Keratinocyte (primary cell): Measurements from ENCODE around the gene CSNK1D. TPM values are rescaled to one million over a fixed set of nuclear protein-coding genes. Genes with fewer than 3 reads are reported as not detected.

Experiments used
- DNase-seq: peaks from one replicate; pipeline ENCODE4 v3.0.0-alpha.2; 2011; ENCODE audit warnings: low read depth, missing footprints, low spot score
- FAIRE-seq: peaks from 2 replicates; lab custom pipeline; 2011; peaks lifted over from hg19 to GRCh38; lab: Jason Lieb, UNC
- H2AFZ ChIP-seq: 2 replicates; pipeline ENCODE4 v1.6.0; 2012; ENCODE audit warnings: low read length, control low read depth, inconsistent platforms; ENCODE audit not compliant: control insufficient read depth
- H3K27ac ChIP-seq: 2 replicates; pipeline ENCODE4 v1.5.1; 2011; ENCODE audit warnings: low read length; ENCODE audit not compliant: control insufficient read depth, insufficient read depth
- H3K27me3 ChIP-seq: 3 replicates; pipeline ENCODE4 v1.6.0; 2011; ENCODE audit warnings: low read length; ENCODE audit not compliant: control insufficient read depth, insufficient read depth; ENCODE audit errors: extremely low read depth
- H3K36me3 ChIP-seq, 2 experiments: 2 replicates in 1 of 2; 3 replicates in 1 of 2; pipeline ENCODE4 v1.5.1; 2011; ENCODE audit warnings: low read length in 2 of 2, mild to moderate bottlenecking in 1 of 2; ENCODE audit not compliant: control insufficient read depth in 2 of 2, insufficient read depth in 2 of 2; ENCODE audit errors: extremely low read depth in 1 of 2
- H3K4me1 ChIP-seq: 3 replicates; pipeline ENCODE4 v1.5.1; 2011; ENCODE audit warnings: low read length; ENCODE audit not compliant: control insufficient read depth, insufficient read depth; ENCODE audit errors: extremely low read depth
- H3K4me2 ChIP-seq: 3 replicates; pipeline ENCODE4 v1.6.0; 2011; ENCODE audit warnings: low read depth, low read length; ENCODE audit not compliant: control insufficient read depth, insufficient read depth; ENCODE audit errors: extremely low read depth
- H3K4me3 ChIP-seq, 3 experiments: fragments of 200-600 bp in 1 of 3; sonication (generic) in 1 of 3; 2 replicates in 2 of 3; 3 replicates in 1 of 3; pipeline ENCODE4 v1.5.1; 2011 to 2016; ENCODE audit warnings: low read length in 3 of 3, mild to moderate bottlenecking in 3 of 3, control low read depth in 2 of 3, inconsistent platforms in 1 of 3, low read depth in 1 of 3, mixed read lengths in 1 of 3, mixed run types in 1 of 3, moderate library complexity in 1 of 3; ENCODE audit not compliant: control insufficient read depth in 2 of 3, insufficient read depth in 2 of 3; ENCODE audit errors: extremely low read depth in 1 of 3
- H3K79me2 ChIP-seq: 2 replicates; pipeline ENCODE4 v1.6.0; 2012; ENCODE audit warnings: low read length; ENCODE audit not compliant: control insufficient read depth, insufficient read depth
- H3K9ac ChIP-seq: 3 replicates; pipeline ENCODE4 v1.6.0; 2011; ENCODE audit warnings: low read length; ENCODE audit not compliant: control insufficient read depth, insufficient read depth; ENCODE audit errors: extremely low read depth
- H3K9me1 ChIP-seq: 3 replicates; pipeline ENCODE4 v1.6.0; 2011; ENCODE audit warnings: low read length; ENCODE audit not compliant: control insufficient read depth, insufficient read depth; ENCODE audit errors: extremely low read depth
- H3K9me3 ChIP-seq: 2 replicates; pipeline ENCODE4 v1.5.1; 2012; ENCODE audit warnings: low read depth, low read length; ENCODE audit not compliant: control insufficient read depth
- H4K20me1 ChIP-seq: 3 replicates; pipeline ENCODE4 v1.6.0; 2011; ENCODE audit warnings: low read length; ENCODE audit not compliant: control insufficient read depth, insufficient read depth; ENCODE audit errors: extremely low read depth
- CTCF ChIP-seq, 3 experiments: IDR thresholded peaks in 1 of 3; conservative IDR thresholded peaks in 1 of 3; optimal IDR thresholded peaks in 1 of 3; 2 replicates in 2 of 3; 3 replicates in 1 of 3; pipeline versions ENCODE3 to v1.5.1; 2011; ENCODE audit warnings: low read length in 3 of 3, mild to moderate bottlenecking in 3 of 3, moderate library complexity in 2 of 3, control low read depth in 1 of 3, inconsistent platforms in 1 of 3; ENCODE audit not compliant: insufficient read depth in 2 of 3; ENCODE audit errors: extremely low read depth in 1 of 3
- EZH2 ChIP-seq: IDR thresholded peaks from one replicate; pipeline ENCODE4 v1.6.1; 2012; ENCODE audit warnings: inconsistent platforms, mild to moderate bottlenecking, low read length, moderate library complexity
- dilution Hi-C: fragments of 300-500 bp; cut with MboI; formaldehyde crosslinking; loops from one replicate; pipeline ENCODE4 v1.7.0; 2020; ENCODE audit warnings: low sequenced_read_pairs; ENCODE audit not compliant: extremely low pct_ligation_motif_present
- polyA plus RNA-seq, 5 experiments: library from polyadenylated mRNA; depleted of rRNA in 3 of 5; stranded (reverse) in 3 of 5; stranded (forward) in 1 of 5; unstranded in 1 of 5; fragments of >200 nt; gene quantifications; 1 replicate in 1 of 5; 2 replicates in 3 of 5; 3 replicates in 1 of 5; pipeline versions ENCODE4 v1.2.1 to v1.2.3, GENCODE V29; 2011 to 2012; ENCODE audit warnings: missing spikeins in 2 of 5, low read depth in 1 of 5, low replicate concordance in 1 of 5

The CSNK1D gene
- polyA plus RNA-seq, 1 donor (not counting 4 experiments of a cell fraction or from before 2014, with no cell fraction given), result 86.0 TPM

GRCh38 chr17:82276938-82277337 is 3.4 kb upstream of the CSNK1D start:
- DNase-seq (no peak), FAIRE-seq (no peak)
- Histone ChIP-seq H3K4me1 (peaks cover 18% of the 10 kb centered on the region), H2AFZ (no peak overlapping the region), H4K20me1 (peaks cover under 1% of the 10 kb centered on the region), H3K9me1 (no peaks in the 10 kb centered on the region), H3K9me3 (no peaks in the 10 kb centered on the region), H3K4me3 (no peak overlapping the region), H3K27me3 (no peaks in the 10 kb centered on the region), H3K9ac (no peak overlapping the region), H3K36me3 (peaks cover 0 to 1% of the 10 kb centered on the region in 2 experiments), H3K27ac (no peak overlapping the region), H3K4me2 (no peak overlapping the region), H3K79me2 (peaks cover 12% of the 10 kb centered on the region)
- dilution Hi-C loops, result no loop called here
- TF ChIP-seq CTCF (optimal IDR thresholded peaks at IDR 0.05 in 1 of 3, IDR thresholded peaks at IDR 0.05 in 1 of 3, conservative IDR thresholded peaks at IDR 0.05 in 1 of 3; ENCODE audit: extremely low read depth in 1 of 3, insufficient read depth in 2 of 3, low read length in 3 of 3) (no peak), EZH2 (no peak)

GRCh38 chr17:82275326-82275725 is 1.8 kb upstream of the CSNK1D start:
- no peak overlapping the region for H3K9ac ChIP-seq
- peaks cover 5% of the 10 kb centered on the region for H3K9me1 ChIP-seq
- peaks cover 28% of the 10 kb centered on the region for H3K79me2 ChIP-seq
- H2AFZ ChIP-seq, result no peak overlapping the region
- no peaks in the 10 kb centered on the region for H3K9me3 ChIP-seq
- no peak for DNase-seq
- dilution Hi-C loops, result no loop called here
- no peak overlapping the region for H3K27ac ChIP-seq
- no peak overlapping the region for H3K4me3 ChIP-seq
- H3K4me2 ChIP-seq, result no peak overlapping the region
- peaks cover 16% of the 10 kb centered on the region for H4K20me1 ChIP-seq
- H3K27me3 ChIP-seq, result no peaks in the 10 kb centered on the region
- no peak for FAIRE-seq
- no peak for TF ChIP-seq CTCF (optimal IDR thresholded peaks at IDR 0.05 in 1 of 3, IDR thresholded peaks at IDR 0.05 in 1 of 3, conservative IDR thresholded peaks at IDR 0.05 in 1 of 3; ENCODE audit: extremely low read depth in 1 of 3, insufficient read depth in 2 of 3, low read length in 3 of 3)
- TF ChIP-seq EZH2, result no peak
- H3K4me1 ChIP-seq, result peaks cover 15% of the 10 kb centered on the region
- H3K36me3 ChIP-seq, result peaks cover 2 to 16% of the 10 kb centered on the region in 2 experiments
